K562 (cell line): Measurements from ENCODE around the gene SDK1.

ENCODE experiments used
- CHD2 ChIP-seq: IDR thresholded peaks from 2 replicates; pipeline ENCODE4 v1.6.1; 2011; ENCODE audit warnings: low read depth, low read length
- POLR2A ChIP-seq: fragments of 450-650 bp; conservative IDR thresholded peaks from 2 replicates; pipeline ENCODE4 v1.6.1; 2016
- SMARCB1 ChIP-seq: IDR thresholded peaks from 2 replicates; pipeline ENCODE4 v1.6.1; 2011; ENCODE audit warnings: improper control_type of control experiment, low read depth; ENCODE audit not compliant: insufficient read length
- TCF3 ChIP-seq: sonication (generic); formaldehyde crosslinking; IDR thresholded peaks from 2 replicates; pipeline ENCODE4 v1.4.0; 2020; ENCODE audit warnings: mild to moderate bottlenecking, missing genetic modification reagents
- ZC3H4 ChIP-seq: sonication (generic); formaldehyde crosslinking; IDR thresholded peaks from 2 replicates; pipeline ENCODE4 v1.9.0; 2021; ENCODE audit warnings: missing genetic modification reagents, borderline replicate concordance
- TF ChIP-seq, protein P1 (sequence below): fragments of 450-650 bp; IDR thresholded peaks from 2 replicates; pipeline ENCODE4 v1.6.1; 2018; ENCODE audit not compliant: partially characterized antibody

- no peak for TF ChIP-seq POLR2A
- TF ChIP-seq, protein P1, sequence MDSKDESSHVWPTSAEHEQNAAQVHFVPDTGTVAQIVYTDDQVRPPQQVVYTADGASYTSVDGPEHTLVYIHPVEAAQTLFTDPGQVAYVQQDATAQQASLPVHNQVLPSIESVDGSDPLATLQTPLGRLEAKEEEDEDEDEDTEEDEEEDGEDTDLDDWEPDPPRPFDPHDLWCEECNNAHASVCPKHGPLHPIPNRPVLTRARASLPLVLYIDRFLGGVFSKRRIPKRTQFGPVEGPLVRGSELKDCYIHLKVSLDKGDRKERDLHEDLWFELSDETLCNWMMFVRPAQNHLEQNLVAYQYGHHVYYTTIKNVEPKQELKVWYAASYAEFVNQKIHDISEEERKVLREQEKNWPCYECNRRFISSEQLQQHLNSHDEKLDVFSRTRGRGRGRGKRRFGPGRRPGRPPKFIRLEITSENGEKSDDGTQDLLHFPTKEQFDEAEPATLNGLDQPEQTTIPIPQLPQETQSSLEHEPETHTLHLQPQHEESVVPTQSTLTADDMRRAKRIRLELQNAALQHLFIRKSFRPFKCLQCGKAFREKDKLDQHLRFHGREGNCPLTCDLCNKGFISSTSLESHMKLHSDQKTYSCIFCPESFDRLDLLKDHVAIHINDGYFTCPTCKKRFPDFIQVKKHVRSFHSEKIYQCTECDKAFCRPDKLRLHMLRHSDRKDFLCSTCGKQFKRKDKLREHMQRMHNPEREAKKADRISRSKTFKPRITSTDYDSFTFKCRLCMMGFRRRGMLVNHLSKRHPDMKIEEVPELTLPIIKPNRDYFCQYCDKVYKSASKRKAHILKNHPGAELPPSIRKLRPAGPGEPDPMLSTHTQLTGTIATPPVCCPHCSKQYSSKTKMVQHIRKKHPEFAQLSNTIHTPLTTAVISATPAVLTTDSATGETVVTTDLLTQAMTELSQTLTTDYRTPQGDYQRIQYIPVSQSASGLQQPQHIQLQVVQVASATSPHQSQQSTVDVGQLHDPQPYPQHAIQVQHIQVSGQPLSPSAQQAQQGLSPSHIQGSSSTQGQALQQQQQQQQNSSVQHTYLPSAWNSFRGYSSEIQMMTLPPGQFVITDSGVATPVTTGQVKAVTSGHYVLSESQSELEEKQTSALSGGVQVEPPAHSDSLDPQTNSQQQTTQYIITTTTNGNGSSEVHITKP = no peak
- no peak for TF ChIP-seq TCF3
- no peak for TF ChIP-seq CHD2
- TF ChIP-seq ZC3H4 (CRISPR knock-in tag) = no peak
- TF ChIP-seq SMARCB1 = no peak
These were observed 586.1 kb downstream of the SDK1 start for GRCh38 chr7:3887096-3887690.
